ENCODE measurements around the gene BZW2.

BZW2 gene

DNA sequence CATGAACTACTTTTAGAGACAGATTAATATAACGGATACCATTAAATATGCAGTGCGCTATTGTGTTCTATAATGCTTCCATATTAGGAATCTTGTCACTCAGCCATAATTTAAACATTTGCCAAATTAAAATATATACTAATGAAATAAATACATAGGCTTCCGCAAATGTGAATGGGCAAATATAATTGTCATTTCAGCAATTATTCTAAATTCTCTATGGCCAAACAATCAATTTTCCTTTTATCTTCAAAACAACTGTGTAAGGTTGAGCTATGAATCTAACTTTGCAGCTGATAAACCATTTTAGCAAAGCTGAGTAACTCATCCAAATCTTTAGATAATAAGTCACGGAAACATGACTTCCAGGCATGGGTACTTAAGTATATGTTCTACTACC is 86.8 kb downstream of the BZW2 start:
- no peak overlapping the region for H3K4me3 ChIP-seq (ENCODE audit: control insufficient read depth, low read depth, low read length)
- TF ChIP-seq, protein P1, sequence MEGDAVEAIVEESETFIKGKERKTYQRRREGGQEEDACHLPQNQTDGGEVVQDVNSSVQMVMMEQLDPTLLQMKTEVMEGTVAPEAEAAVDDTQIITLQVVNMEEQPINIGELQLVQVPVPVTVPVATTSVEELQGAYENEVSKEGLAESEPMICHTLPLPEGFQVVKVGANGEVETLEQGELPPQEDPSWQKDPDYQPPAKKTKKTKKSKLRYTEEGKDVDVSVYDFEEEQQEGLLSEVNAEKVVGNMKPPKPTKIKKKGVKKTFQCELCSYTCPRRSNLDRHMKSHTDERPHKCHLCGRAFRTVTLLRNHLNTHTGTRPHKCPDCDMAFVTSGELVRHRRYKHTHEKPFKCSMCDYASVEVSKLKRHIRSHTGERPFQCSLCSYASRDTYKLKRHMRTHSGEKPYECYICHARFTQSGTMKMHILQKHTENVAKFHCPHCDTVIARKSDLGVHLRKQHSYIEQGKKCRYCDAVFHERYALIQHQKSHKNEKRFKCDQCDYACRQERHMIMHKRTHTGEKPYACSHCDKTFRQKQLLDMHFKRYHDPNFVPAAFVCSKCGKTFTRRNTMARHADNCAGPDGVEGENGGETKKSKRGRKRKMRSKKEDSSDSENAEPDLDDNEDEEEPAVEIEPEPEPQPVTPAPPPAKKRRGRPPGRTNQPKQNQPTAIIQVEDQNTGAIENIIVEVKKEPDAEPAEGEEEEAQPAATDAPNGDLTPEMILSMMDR (IDR thresholded peaks at IDR 0.05; ENCODE audit: control insufficient read depth, insufficient read depth, low read depth, low read length, missing control alignments), result no peak
- DNase-seq (ENCODE audit: low read depth), result no peak

- DNase-seq (ENCODE audit: low read depth), result no peak
- no peak overlapping the region for H3K4me3 ChIP-seq (ENCODE audit: control insufficient read depth, low read depth, low read length)
- TF ChIP-seq, protein P1 (IDR thresholded peaks at IDR 0.05; ENCODE audit: control insufficient read depth, insufficient read depth, low read depth, low read length, missing control alignments), result no peak
These were observed 88.3 kb downstream of the BZW2 start for GRCh38 chr7:16734148-16734726.

DNA sequence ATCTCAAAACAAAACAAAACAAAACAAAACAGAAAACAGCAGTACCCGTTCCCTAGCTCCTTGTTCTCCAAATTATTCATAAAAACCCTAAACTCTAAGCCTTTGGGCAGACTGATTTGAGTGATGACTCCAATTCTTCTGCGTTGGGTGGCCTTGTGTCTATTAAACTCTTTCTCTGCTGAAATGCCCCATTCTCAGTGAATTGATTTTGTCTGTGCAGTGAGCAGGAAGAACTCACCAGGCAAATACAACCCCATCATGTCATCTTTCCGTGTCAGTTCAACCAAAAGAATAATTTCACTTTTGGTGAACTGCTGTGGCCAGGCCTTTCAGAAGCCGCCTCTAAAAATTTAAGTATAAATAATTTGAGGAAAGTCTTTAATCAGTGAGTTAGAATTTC is 89.0 kb downstream of the BZW2 start:
- TF ChIP-seq, protein P1 (IDR thresholded peaks at IDR 0.05; ENCODE audit: control insufficient read depth, insufficient read depth, low read depth, low read length, missing control alignments), result no peak
- no peak overlapping the region for H3K4me3 ChIP-seq (ENCODE audit: control insufficient read depth, low read depth, low read length)
- DNase-seq (ENCODE audit: low read depth), result no peak

DNA sequence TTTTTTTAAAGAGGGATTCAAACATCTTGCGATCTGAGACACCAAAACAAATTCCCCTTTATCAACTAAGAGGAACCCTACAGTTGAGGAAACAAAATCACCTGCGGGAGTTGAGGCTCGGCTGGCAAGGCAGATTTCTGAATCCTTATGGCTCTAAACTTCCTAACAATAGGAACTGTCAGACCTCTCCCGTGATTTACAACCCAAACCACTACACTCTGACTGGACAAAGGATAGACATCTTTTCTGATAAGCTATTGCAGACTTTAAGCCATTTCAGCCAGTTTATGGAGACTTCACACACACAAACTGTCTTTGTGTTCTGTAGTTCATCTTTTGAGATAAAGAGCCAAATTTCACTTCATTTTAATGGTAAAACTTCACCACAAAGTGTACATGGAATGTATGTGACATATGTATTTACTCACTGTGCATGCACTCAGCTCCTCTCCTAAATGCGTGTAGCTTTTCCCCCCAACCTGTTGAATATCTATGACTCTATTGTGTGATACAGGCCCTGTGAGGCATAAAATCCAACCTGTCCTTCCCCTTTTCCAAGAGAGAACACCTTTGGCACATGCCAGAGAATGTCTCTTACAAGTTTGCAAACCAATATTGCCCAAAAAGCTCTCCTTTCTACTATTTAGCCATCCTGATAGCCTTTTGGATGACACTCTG is 92.2 kb downstream of the BZW2 start:
- no peak overlapping the region for H3K4me3 ChIP-seq (ENCODE audit: control insufficient read depth, low read depth, low read length)
- TF ChIP-seq, protein P1 (IDR thresholded peaks at IDR 0.05; ENCODE audit: control insufficient read depth, insufficient read depth, low read depth, low read length, missing control alignments), result no peak
- DNase-seq (ENCODE audit: low read depth), result no peak

DNA sequence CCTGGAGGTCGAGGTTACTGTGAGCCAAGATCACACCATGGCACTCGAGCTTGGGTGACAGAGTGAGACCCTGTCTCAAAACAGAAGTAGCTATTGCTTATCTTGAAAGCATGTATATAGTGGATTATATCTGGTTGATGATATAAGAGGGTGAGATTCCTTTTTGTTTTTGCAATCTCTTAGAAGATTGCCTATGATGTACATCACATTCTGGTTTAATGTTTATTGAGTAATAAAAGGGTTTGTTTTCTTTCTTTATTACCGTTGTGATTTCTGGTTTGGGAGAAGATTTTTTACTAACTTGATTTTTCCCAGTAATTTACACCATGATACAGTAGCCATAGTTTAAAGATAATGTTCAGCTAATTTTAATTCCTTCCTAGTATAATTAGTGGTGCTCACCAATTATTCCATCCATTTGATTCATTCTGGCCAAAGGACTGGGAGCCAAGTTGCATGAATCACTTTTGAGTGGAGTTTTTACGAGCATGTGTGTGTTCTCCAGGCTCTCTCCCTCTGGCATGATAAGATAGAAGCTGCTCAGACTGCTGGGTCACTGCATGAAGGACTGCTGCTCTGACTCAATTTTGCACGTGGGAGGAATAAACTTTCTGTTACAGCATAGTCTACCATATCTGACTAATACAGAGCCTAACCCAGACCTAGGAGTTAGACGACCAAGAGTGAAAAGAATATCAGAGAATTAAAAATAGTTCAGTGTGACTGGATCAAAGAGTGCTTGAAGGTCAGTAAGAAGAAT is 94.1 kb downstream of the BZW2 start:
- TF ChIP-seq, protein P1 (IDR thresholded peaks at IDR 0.05; ENCODE audit: control insufficient read depth, insufficient read depth, low read depth, low read length, missing control alignments), result no peak
- H3K4me3 ChIP-seq (ENCODE audit: control insufficient read depth, low read depth, low read length), result no peak overlapping the region
- DNase-seq (ENCODE audit: low read depth), result peak; percentile 97

DNA sequence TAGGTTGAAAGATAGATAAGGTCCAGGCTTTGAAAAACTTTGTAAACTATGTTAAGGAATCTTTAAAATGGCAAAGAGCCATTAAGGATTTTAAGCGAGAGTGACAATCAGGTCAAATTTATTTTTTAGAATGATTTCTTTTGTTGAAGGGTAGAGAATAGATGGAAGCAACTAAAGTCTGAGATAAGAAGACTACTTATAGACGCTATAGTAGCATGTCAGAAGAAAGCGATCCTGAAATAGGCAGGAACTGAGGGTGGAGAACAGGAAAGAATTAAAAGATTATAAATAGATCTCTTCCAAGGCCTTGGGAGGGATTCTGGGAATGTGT is 94.6 kb downstream of the BZW2 start:
- H3K4me3 ChIP-seq (ENCODE audit: control insufficient read depth, low read depth, low read length), result no peak overlapping the region
- TF ChIP-seq, protein P1 (IDR thresholded peaks at IDR 0.05; ENCODE audit: control insufficient read depth, insufficient read depth, low read depth, low read length, missing control alignments), result no peak
- no peak for DNase-seq (ENCODE audit: low read depth)
